CD8-positive, alpha-beta memory T cell (primary cell): ENCODE results near the gene RASIP1. TPM values are rescaled to one million over a fixed set of nuclear protein-coding genes. Genes with fewer than 3 reads are reported as not detected.

Source experiments
- CTCF ChIA-PET: fragments of 350-600 bp; sonication (Branson Sonifier 250); formaldehyde crosslinking; loops from one replicate; lab custom pipeline; 2021; ENCODE audit warnings: antibody characterized with exemption; lab: Charles Lee
- POLR2A ChIA-PET: fragments of 350-600 bp; sonication (Branson Sonifier 250); formaldehyde crosslinking; loops from one replicate; lab custom pipeline; 2021; ENCODE audit warnings: antibody characterized with exemption; lab: Charles Lee
- DNase-seq, 5 donors: peaks; one replicate each; pipeline versions ENCODE4 v3.0.0 to v3.0.0-alpha.2; 2020 to 2022; ENCODE audit warnings: mixed read lengths in 1 of 5
- H3K27ac ChIP-seq: one replicate; pipeline ENCODE4 v1.7.0; 2013; ENCODE audit warnings: low read depth, mild to moderate bottlenecking, low read length, moderate library complexity
- H3K27me3 ChIP-seq: 2 replicates; pipeline ENCODE4 v1.7.0; 2013; ENCODE audit warnings: low read length, mild to moderate bottlenecking; ENCODE audit not compliant: insufficient read depth, poor library complexity, severe bottlenecking
- H3K36me3 ChIP-seq: 2 replicates; pipeline ENCODE4 v1.7.0; 2013; ENCODE audit warnings: mild to moderate bottlenecking, low read length, moderate library complexity; ENCODE audit not compliant: insufficient read depth
- H3K4me1 ChIP-seq: 2 replicates; pipeline ENCODE4 v1.7.0; 2013; ENCODE audit warnings: mild to moderate bottlenecking, low read length, moderate library complexity; ENCODE audit not compliant: insufficient read depth
- H3K4me3 ChIP-seq: 2 replicates; pipeline ENCODE4 v1.7.0; 2013; ENCODE audit warnings: mild to moderate bottlenecking, low read length
- H3K9me3 ChIP-seq: 2 replicates; pipeline ENCODE4 v1.7.0; 2013; ENCODE audit warnings: mild to moderate bottlenecking, low read length
- H3K27ac Mint-ChIP-seq, 8 donors: one replicate each; pipeline ENCODE4 v1.8.0; 2020 to 2021; ENCODE audit warnings: mixed read lengths in 8 of 8, mild to moderate bottlenecking in 6 of 8, inconsistent platforms in 3 of 8, moderate library complexity in 3 of 8
- H3K27me3 Mint-ChIP-seq, 2 donors: one replicate each; pipeline ENCODE4 v1.8.0; 2020 to 2021; ENCODE audit warnings: mixed read lengths in 2 of 2, mild to moderate bottlenecking in 1 of 2, moderate library complexity in 1 of 2
- H3K36me3 Mint-ChIP-seq, 3 donors: one replicate each; pipeline ENCODE4 v1.8.0; 2020 to 2021; ENCODE audit warnings: mixed read lengths in 3 of 3, inconsistent platforms in 1 of 3, mild to moderate bottlenecking in 1 of 3
- H3K4me1 Mint-ChIP-seq, 3 donors: one replicate each; pipeline ENCODE4 v1.8.0; 2020 to 2021; ENCODE audit warnings: mixed read lengths in 3 of 3, inconsistent platforms in 1 of 3, mild to moderate bottlenecking in 1 of 3
- H3K4me3 Mint-ChIP-seq, 7 donors: one replicate each; pipeline ENCODE4 v1.8.0; 2020 to 2021; ENCODE audit warnings: mixed read lengths in 7 of 7, mild to moderate bottlenecking in 6 of 7, moderate library complexity in 4 of 7, inconsistent platforms in 2 of 7
- H3K9me3 Mint-ChIP-seq, 5 donors: one replicate each; pipeline ENCODE4 v1.8.0; 2020 to 2022; ENCODE audit warnings: mixed read lengths in 5 of 5, mild to moderate bottlenecking in 3 of 5, moderate library complexity in 2 of 5, inconsistent platforms in 1 of 5
- polyA plus RNA-seq: library from polyadenylated mRNA; unstranded; fragments of 300-500 nt; fragmentation: Illumina TruSeq; gene quantifications from one replicate; pipeline ENCODE4 v1.2.3, GENCODE V29; 2021
- total RNA-seq, 2 experiments: library from RNA; stranded (reverse); gene quantifications; one replicate each; pipeline ENCODE4 v1.2.3, GENCODE V29; 2021

RASIP1 gene
- total and polyA plus RNA-seq, 3 experiments from 2014 or later = 0.09 to 0.22 (median 0.20) TPM

GRCh38 chr19:48737360-48737998, 2.9 kb downstream of the RASIP1 start:
- POLR2A ChIA-PET = no interaction called here
- H3K4me1 ChIP-seq = peaks cover 31% of the 10 kb centered on the region

GRCh38 chr19:48735031-48735615, 5.3 kb downstream of the RASIP1 start:
- Mint-ChIP-seq H3K27me3 (peaks cover 0 to 2% of the 10 kb centered on the region in 2 donors), H3K4me1 (peaks cover 5 to 11% (median 7%) of the 10 kb centered on the region in 3 donors), H3K4me3 (no peak overlapping the region), H3K27ac (no peak overlapping the region), H3K36me3 (peaks cover 0 to 5% (median 0%) of the 10 kb centered on the region in 3 donors), H3K9me3 (no peaks in the 10 kb centered on the region)
- POLR2A ChIA-PET = no interaction called here
- Histone ChIP-seq H3K4me1 (peaks cover 16% of the 10 kb centered on the region), H3K9me3 (no peaks in the 10 kb centered on the region), H3K4me3 (no peak overlapping the region), H3K27me3 (no peaks in the 10 kb centered on the region), H3K36me3 (no peaks in the 10 kb centered on the region), H3K27ac (no peak overlapping the region)
- DNase-seq = no peak
- CTCF ChIA-PET = no interaction called here

More at GRCh38 chr19:48737360-48737998, 2.9 kb downstream of the RASIP1 start:
- Histone ChIP-seq H3K27ac (peak overlapping the region; percentile 57), H3K9me3 (no peaks in the 10 kb centered on the region), H3K27me3 (no peaks in the 10 kb centered on the region), H3K4me3 (no peak overlapping the region), H3K36me3 (no peaks in the 10 kb centered on the region)
- H3K36me3 Mint-ChIP-seq = no peaks in the 10 kb centered on the region
- peaks cover 0 to 2% of the 10 kb centered on the region in 2 donors for H3K27me3 Mint-ChIP-seq
- H3K9me3 Mint-ChIP-seq = no peaks in the 10 kb centered on the region
- CTCF ChIA-PET = interaction anchor here (1.9 kb wide), 1 partner anchor 119 kb away, joined by 4 read pairs; the partner anchor contains the start of genes RPL18 and SPHK2
- H3K4me1 Mint-ChIP-seq = peaks cover 7 to 21% (median 13%) of the 10 kb centered on the region in 3 donors
- peak overlapping the region in 3 of 8 donors; percentile 12 to 40 (median 25) for H3K27ac Mint-ChIP-seq
- no peak for DNase-seq
- peak overlapping the region in 2 of 7 donors; percentile 48 to 49 for H3K4me3 Mint-ChIP-seq

GRCh38 chr19:48734625-48735024, 5.8 kb downstream of the RASIP1 start:
- no peak for DNase-seq
- CTCF ChIA-PET = no interaction called here
- Mint-ChIP-seq H3K27me3 (peaks cover 0 to 2% of the 10 kb centered on the region in 2 donors), H3K27ac (no peak overlapping the region), H3K9me3 (no peaks in the 10 kb centered on the region), H3K4me1 (peaks cover 0 to 7% (median 7%) of the 10 kb centered on the region in 3 donors), H3K36me3 (peaks cover 0 to 5% (median 0%) of the 10 kb centered on the region in 3 donors), H3K4me3 (no peak overlapping the region)
- POLR2A ChIA-PET = no interaction called here
- H3K27me3 ChIP-seq = no peaks in the 10 kb centered on the region
- no peaks in the 10 kb centered on the region for H3K36me3 ChIP-seq
- peaks cover 11% of the 10 kb centered on the region for H3K4me1 ChIP-seq
- H3K9me3 ChIP-seq = no peaks in the 10 kb centered on the region
- H3K4me3 ChIP-seq = no peak overlapping the region
- no peak overlapping the region for H3K27ac ChIP-seq

- Mint-ChIP-seq H3K36me3 (peaks cover 0 to 11% (median 1%) of the 10 kb centered on the region in 3 donors), H3K4me1 (peaks cover 4 to 10% (median 10%) of the 10 kb centered on the region in 3 donors), H3K9me3 (peaks cover under 1 to 6% (median 3%) of the 10 kb centered on the region in 5 donors), H3K27ac (no peak overlapping the region), H3K27me3 (peaks cover 0 to 2% of the 10 kb centered on the region in 2 donors), H3K4me3 (no peak overlapping the region)
- Histone ChIP-seq H3K4me1 (peaks cover 7% of the 10 kb centered on the region), H3K4me3 (no peak overlapping the region), H3K27me3 (no peaks in the 10 kb centered on the region), H3K27ac (no peak overlapping the region), H3K9me3 (no peaks in the 10 kb centered on the region), H3K36me3 (no peaks in the 10 kb centered on the region)
- POLR2A ChIA-PET = no interaction called here
- CTCF ChIA-PET = no interaction called here
- DNase-seq = no peak
Observed at GRCh38 chr19:48731452-48731851, 9.0 kb downstream of the RASIP1 start.

- no peaks in the 10 kb centered on the region for H3K27me3 Mint-ChIP-seq
- peaks cover 3 to 13% (median 7%) of the 10 kb centered on the region in 5 donors for H3K9me3 Mint-ChIP-seq
- Histone ChIP-seq H3K9me3 (no peaks in the 10 kb centered on the region), H3K27me3 (no peaks in the 10 kb centered on the region), H3K36me3 (no peaks in the 10 kb centered on the region), H3K4me3 (no peak overlapping the region), H3K4me1 (peaks cover 25% of the 10 kb centered on the region), H3K27ac (no peak overlapping the region)
- H3K27ac Mint-ChIP-seq = no peak overlapping the region
- no peak for DNase-seq
- H3K36me3 Mint-ChIP-seq = peaks cover 0 to 21% (median 3%) of the 10 kb centered on the region in 3 donors
- ChIA-PET POLR2A (no interaction called here), CTCF (no interaction called here)
- H3K4me1 Mint-ChIP-seq = peaks cover 19 to 26% (median 23%) of the 10 kb centered on the region in 3 donors
- no peak overlapping the region for H3K4me3 Mint-ChIP-seq
Observed at GRCh38 chr19:48728911-48729664, 11.3 kb downstream of the RASIP1 start.

GRCh38 chr19:48726556-48726955, 13.9 kb downstream of the RASIP1 start:
- Histone ChIP-seq H3K9me3 (no peaks in the 10 kb centered on the region), H3K4me1 (peaks cover 29% of the 10 kb centered on the region), H3K27me3 (no peaks in the 10 kb centered on the region), H3K27ac (no peak overlapping the region), H3K4me3 (no peak overlapping the region), H3K36me3 (no peaks in the 10 kb centered on the region)
- peak in 2 of 5 donors; percentile 41 to 52 for DNase-seq
- peaks cover 3 to 13% (median 7%) of the 10 kb centered on the region in 5 donors for H3K9me3 Mint-ChIP-seq
- H3K27me3 Mint-ChIP-seq = no peaks in the 10 kb centered on the region
- POLR2A ChIA-PET = no interaction called here
- peak overlapping the region in 4 of 7 donors; percentile 2 to 54 (median 46) for H3K4me3 Mint-ChIP-seq
- H3K36me3 Mint-ChIP-seq = peaks cover 0 to 19% (median 3%) of the 10 kb centered on the region in 3 donors
- CTCF ChIA-PET = no interaction called here
- peaks cover 24 to 26% (median 25%) of the 10 kb centered on the region in 3 donors for H3K4me1 Mint-ChIP-seq
- H3K27ac Mint-ChIP-seq = peak overlapping the region in 7 of 8 donors; percentile 40 to 87 (median 58)

GRCh38 chr19:48724796-48725753, 15.3 kb downstream of the RASIP1 start:
- POLR2A ChIA-PET = interaction anchor here (0.6 to 1.7 kb wide), 4 partner anchors 10 to 106 kb away, joined by 3 to 5 read pairs (median 4); partner anchors contain the start of genes RPL18 and SPHK2
- CTCF ChIA-PET = interaction anchor here (1.0 to 1.8 kb wide), 6 partner anchors 9 to 391 kb away, joined by 3 to 8 read pairs (median 4); partner anchors contain the start of gene RASIP1
- Mint-ChIP-seq H3K9me3 (peaks cover 3 to 13% (median 7%) of the 10 kb centered on the region in 5 donors), H3K4me3 (peak overlapping the region in 5 of 7 donors; percentile 27 to 60 (median 40)), H3K27ac (peak overlapping the region; percentile 25 to 88 (median 66)), H3K4me1 (peaks cover 34 to 37% (median 35%) of the 10 kb centered on the region in 3 donors), H3K36me3 (peaks cover 0 to 16% (median 6%) of the 10 kb centered on the region in 3 donors), H3K27me3 (no peaks in the 10 kb centered on the region)
- H3K4me3 ChIP-seq = no peak overlapping the region
- DNase-seq = peak in 2 of 5 donors; percentile 47 to 67
- H3K4me1 ChIP-seq = peaks cover 37% of the 10 kb centered on the region
- no peaks in the 10 kb centered on the region for H3K36me3 ChIP-seq
- H3K27me3 ChIP-seq = no peaks in the 10 kb centered on the region
- H3K27ac ChIP-seq = peak overlapping the region; percentile 36
- no peaks in the 10 kb centered on the region for H3K9me3 ChIP-seq
